H1 (cell line): ENCODE measurements around the gene ERI3. TPM values are rescaled to one million over a fixed set of nuclear protein-coding genes. Genes with fewer than 3 reads are reported as not detected.

Experiments used
- CTCF ChIA-PET: fragments of 300-600 bp; sonication (Branson Sonifier 250); formaldehyde crosslinking; loops from one replicate; lab custom pipeline; 2021; ENCODE audit not compliant: partially characterized antibody; lab: Charles Lee
- POLR2A ChIA-PET: fragments of 300-600 bp; sonication (Branson Sonifier 250); formaldehyde crosslinking; loops from one replicate; lab custom pipeline; 2021; ENCODE audit warnings: inconsistent platforms; ENCODE audit not compliant: partially characterized antibody; lab: Charles Lee
- DNase-seq, 2 experiments: peaks; one replicate each; pipeline versions ENCODE4 v3.0.0 to v3.0.0-alpha.2; 2010 to 2022; ENCODE audit warnings: low spot score in 2 of 2, low read depth in 1 of 2, mixed read lengths in 1 of 2
- FAIRE-seq: peaks from 2 replicates; lab custom pipeline; 2011; peaks lifted over from hg19 to GRCh38; lab: Jason Lieb, UNC
- H2AFZ ChIP-seq: 2 replicates; pipeline ENCODE4 v1.8.1; 2012; ENCODE audit warnings: low read length, inconsistent platforms
- H2AK5ac ChIP-seq: 2 replicates; pipeline ENCODE4 v1.6.1; 2013; ENCODE audit warnings: low read depth, low read length
- H2BK120ac ChIP-seq: replicated peaks from 2 replicates; pipeline ENCODE3; 2013; ENCODE audit warnings: low read depth, low read length, inconsistent platforms
- H2BK12ac ChIP-seq: 2 replicates; pipeline ENCODE4 v1.6.1; 2013; ENCODE audit warnings: low read depth, low read length
- H2BK15ac ChIP-seq: 2 replicates; pipeline ENCODE4 v1.6.1; 2013; ENCODE audit warnings: low read length
- H2BK20ac ChIP-seq: 2 replicates; pipeline ENCODE4 v1.6.1; 2013; ENCODE audit warnings: low read length
- H2BK5ac ChIP-seq: 2 replicates; pipeline ENCODE4 v1.6.1; 2013; ENCODE audit warnings: low read depth, low read length
- H3K14ac ChIP-seq: 2 replicates; pipeline ENCODE4 v1.6.1; 2013; ENCODE audit warnings: inconsistent platforms; ENCODE audit not compliant: insufficient read length
- H3K18ac ChIP-seq: 2 replicates; pipeline ENCODE4 v1.6.1; 2013; ENCODE audit warnings: low read length; ENCODE audit errors: extremely low read depth
- H3K23ac ChIP-seq: 2 replicates; pipeline ENCODE4 v1.6.1; 2013; ENCODE audit warnings: inconsistent platforms; ENCODE audit not compliant: insufficient read length
- H3K23me2 ChIP-seq: 2 replicates; pipeline ENCODE4 v1.6.1; 2013; ENCODE audit warnings: low read depth, low read length
- H3K27ac ChIP-seq: 2 replicates; pipeline ENCODE4 v1.6.1; 2011; ENCODE audit warnings: low read depth, low read length, inconsistent platforms
- H3K27me3 ChIP-seq, 4 experiments: replicated peaks in 1 of 4; 1 replicate in 1 of 4; 2 replicates in 3 of 4; pipeline versions ENCODE4 v1.6.1 to v1.8.1; 2011 to 2013; ENCODE audit warnings: low read length in 3 of 4, mild to moderate bottlenecking in 3 of 4, inconsistent platforms in 2 of 4, mixed read lengths in 2 of 4, moderate library complexity in 1 of 4; ENCODE audit not compliant: control insufficient read depth in 3 of 4, insufficient read depth in 3 of 4; ENCODE audit errors: extremely low read depth in 1 of 4
- H3K36me3 ChIP-seq, 4 experiments: 2 replicates each; pipeline versions ENCODE4 v1.6.1 to v1.8.1; 2011 to 2013; ENCODE audit warnings: mild to moderate bottlenecking in 4 of 4, low read length in 3 of 4, moderate library complexity in 2 of 4, control low read depth in 1 of 4, inconsistent platforms in 1 of 4; ENCODE audit not compliant: insufficient read depth in 4 of 4, control insufficient read depth in 2 of 4
- H3K4ac ChIP-seq: replicated peaks from 2 replicates; pipeline ENCODE3; 2013; ENCODE audit warnings: low read length, low read depth, mixed read lengths, inconsistent platforms; ENCODE audit not compliant: insufficient read length
- H3K4me1 ChIP-seq, 4 experiments: replicated peaks in 1 of 4; 1 replicate in 1 of 4; 2 replicates in 3 of 4; pipeline versions ENCODE4 v1.6.1 to v1.8.1; 2011 to 2013; ENCODE audit warnings: low read length in 3 of 4, inconsistent platforms in 2 of 4, mixed read lengths in 1 of 4; ENCODE audit not compliant: insufficient read depth in 4 of 4, control insufficient read depth in 3 of 4
- H3K4me2 ChIP-seq, 2 experiments: 2 replicates each; pipeline versions ENCODE4 v1.6.1 to v1.8.1; 2011 to 2013; ENCODE audit warnings: low read depth in 2 of 2, low read length in 2 of 2, control low read depth in 1 of 2, inconsistent platforms in 1 of 2, mild to moderate bottlenecking in 1 of 2; ENCODE audit not compliant: insufficient read depth in 1 of 2
- H3K4me3 ChIP-seq, 4 experiments: fragments of 200-600, 300-600 bp in 1 of 4; sonication (generic), shearing (Covaris generic), sonication (Bioruptor Twin) in 1 of 4; 2 replicates each; pipeline versions ENCODE4 v1.5.1 to v1.8.1; 2011 to 2016; ENCODE audit warnings: low read length in 4 of 4, low read depth in 3 of 4, control low read depth in 2 of 4, inconsistent platforms in 2 of 4, mild to moderate bottlenecking in 2 of 4, mixed read lengths in 1 of 4, moderate library complexity in 1 of 4; ENCODE audit not compliant: insufficient read depth in 2 of 4; ENCODE audit errors: extremely low read depth in 1 of 4
- H3K56ac ChIP-seq: replicated peaks from 2 replicates; pipeline ENCODE3; 2013; ENCODE audit warnings: low read depth, mild to moderate bottlenecking, mixed read lengths, low read length, inconsistent platforms; ENCODE audit not compliant: insufficient read length
- H3K79me1 ChIP-seq: 2 replicates; pipeline ENCODE4 v1.6.1; 2013; ENCODE audit warnings: low read depth, low read length, control low read depth
- H3K79me2 ChIP-seq, 2 experiments: 2 replicates each; pipeline versions ENCODE4 v1.6.1 to v1.8.1; 2012 to 2013; ENCODE audit warnings: low read length in 2 of 2, mild to moderate bottlenecking in 2 of 2, inconsistent platforms in 1 of 2; ENCODE audit not compliant: insufficient read depth in 2 of 2, control insufficient read depth in 1 of 2
- H3K9ac ChIP-seq, 4 experiments: replicated peaks in 1 of 4; 1 replicate in 1 of 4; 2 replicates in 3 of 4; pipeline versions ENCODE4 v1.6.1 to v1.8.1; 2011 to 2013; ENCODE audit warnings: low read depth in 3 of 4, low read length in 3 of 4, control low read depth in 2 of 4, mild to moderate bottlenecking in 2 of 4, moderate library complexity in 2 of 4, inconsistent platforms in 1 of 4; ENCODE audit errors: extremely low read depth in 1 of 4
- H3K9me3 ChIP-seq, 2 experiments: 2 replicates each; pipeline versions ENCODE4 v1.6.1 to v1.8.1; 2012 to 2013; ENCODE audit warnings: mild to moderate bottlenecking in 2 of 2, moderate library complexity in 2 of 2, control low read depth in 1 of 2, inconsistent platforms in 1 of 2, low read depth in 1 of 2, low read length in 1 of 2, mixed read lengths in 1 of 2; ENCODE audit not compliant: insufficient read depth in 2 of 2
- H4K20me1 ChIP-seq, 2 experiments: replicated peaks in 1 of 2; 2 replicates each; pipeline versions ENCODE3 to v1.8.1; 2011 to 2013; ENCODE audit warnings: inconsistent platforms in 2 of 2, low read length in 2 of 2, mild to moderate bottlenecking in 1 of 2; ENCODE audit not compliant: insufficient read depth in 2 of 2, control insufficient read depth in 1 of 2
- H4K5ac ChIP-seq: 2 replicates; pipeline ENCODE4 v1.6.1; 2013; ENCODE audit warnings: low read length, low read depth, mixed read lengths, inconsistent platforms; ENCODE audit not compliant: insufficient read length
- H4K8ac ChIP-seq: 2 replicates; pipeline ENCODE4 v1.8.0; 2013; ENCODE audit warnings: mild to moderate bottlenecking, moderate library complexity, low read length, inconsistent platforms; ENCODE audit not compliant: insufficient read depth; ENCODE audit errors: extremely low read depth
- H4K91ac ChIP-seq: replicated peaks from 2 replicates; pipeline ENCODE3; 2013; ENCODE audit warnings: low read length, mixed read lengths, inconsistent platforms; ENCODE audit not compliant: insufficient read length
- ATF2 ChIP-seq: IDR thresholded peaks from 2 replicates; pipeline ENCODE4 v1.6.1; 2012; ENCODE audit warnings: low read length, inconsistent platforms
- BRCA1 ChIP-seq: IDR thresholded peaks from 2 replicates; pipeline ENCODE4 v1.6.1; 2012; ENCODE audit warnings: low read depth, low read length, improper control_type of control experiment
- CBX5 ChIP-seq: fragments of 300-800, 300-1000 bp; sonication (generic); IDR thresholded peaks from 2 replicates; pipeline ENCODE4 v1.7.1; 2016; ENCODE audit warnings: antibody characterized with exemption, low read length, low read depth
- CBX8 ChIP-seq: fragments of 300-800, 300-1000 bp; sonication (generic); IDR thresholded peaks from 2 replicates; pipeline ENCODE4 v1.7.1; 2016; ENCODE audit warnings: low read depth, low read length, borderline replicate concordance
- KDM1A ChIP-seq: fragments of 200-600, 300-600 bp; sonication (generic); IDR thresholded peaks from 2 replicates; pipeline ENCODE4 v1.7.1; 2016; ENCODE audit warnings: mild to moderate bottlenecking, low read length, borderline replicate concordance
- NANOG ChIP-seq: IDR thresholded peaks from 2 replicates; pipeline ENCODE4 v1.6.1; 2011; ENCODE audit warnings: low read length, low read depth, mild to moderate bottlenecking, inconsistent platforms; ENCODE audit not compliant: insufficient read depth, poor library complexity, severe bottlenecking
- POLR2AphosphoS5 ChIP-seq: IDR thresholded peaks from 2 replicates; pipeline ENCODE4 v1.6.1; 2011; ENCODE audit warnings: low read depth, low read length
- POU5F1 ChIP-seq: IDR thresholded peaks from 2 replicates; pipeline ENCODE4 v1.6.1; 2011; ENCODE audit warnings: low read depth, mild to moderate bottlenecking, low read length, moderate library complexity
- SIRT6 ChIP-seq: IDR thresholded peaks from one replicate; pipeline ENCODE4 v1.7.1; 2012; ENCODE audit warnings: low read length, inconsistent platforms
- SUZ12 ChIP-seq: fragments of 200-600 bp; sonication (generic); IDR thresholded peaks from 2 replicates; pipeline ENCODE4 v1.6.1; 2012; ENCODE audit warnings: mild to moderate bottlenecking, inconsistent platforms, low read length, moderate library complexity, mixed read lengths
- WGBS, 2 experiments: shearing (Covaris generic) in 1 of 2; methylation state at CpG; one replicate each; pipeline versions ENCODE4 v1.1.6 to v1.1.7; 2013 to 2015; ENCODE audit warnings: low lambda C conversion rate in 2 of 2, mixed read lengths in 2 of 2, inconsistent platforms in 1 of 2, low coverage in 1 of 2, missing lambda C conversion rate in 1 of 2; ENCODE audit not compliant: insufficient replicate concordance in 2 of 2, insufficient coverage in 1 of 2, insufficient read length in 1 of 2; ENCODE audit errors: extremely low coverage in 1 of 2, missing lambda C conversion rate in 1 of 2; 5-methylcytosine and 5-hydroxymethylcytosine counted together
- polyA plus RNA-seq, 7 experiments: library from polyadenylated mRNA; depleted of rRNA in 3 of 7; stranded (reverse) in 5 of 7; unstranded in 2 of 7; fragments of >200 nt in 5 of 7; fragments of 200-250 nt in 2 of 7; gene quantifications; 1 replicate in 5 of 7; 2 replicates in 1 of 7; 4 replicates in 1 of 7; pipeline versions ENCODE4 v1.2.1 to v1.2.3, GENCODE V29; 2011 to 2013; ENCODE audit warnings: missing spikeins in 2 of 7, mixed read lengths in 2 of 7
- total RNA-seq: library from RNA; stranded (reverse); fragmentation: NEBNext Ultra II Directional; extraction: Animal tissue kit (Norgen Biotek cat#: 25700); gene quantifications from 2 replicates; pipeline ENCODE4 v1.2.1, GENCODE V29; 2021

ERI3 gene
- total and polyA plus RNA-seq, 2 of the 8 experiments (the other 6 are each of a cell fraction or from before 2014, with no cell fraction given): 81.1 to 199 TPM

GRCh38 chr1:44401256-44402228 is 46.5 kb upstream of the ERI3 start:
- Histone ChIP-seq H3K79me2 (no peaks in the 10 kb centered on the region), H3K9me3 (no peaks in the 10 kb centered on the region), H2AK5ac (no peak overlapping the region), H2AFZ (no peak overlapping the region), H2BK20ac (no peak overlapping the region), H2BK15ac (no peak overlapping the region), H4K5ac (no peak overlapping the region), H3K4me1 (peaks cover 0 to 2% (median 0%) of the 10 kb centered on the region in 4 experiments; a peak in 2 of 7 replicates), H3K4ac (no peak overlapping the region), H4K91ac (no peak overlapping the region), H2BK5ac (no peak overlapping the region), H3K79me1 (no peaks in the 10 kb centered on the region), H2BK120ac (no peak overlapping the region), H3K9ac (no peak overlapping the region), H3K4me3 (no peak overlapping the region), H3K18ac (no peak overlapping the region), H3K14ac (no peak overlapping the region), H2BK12ac (no peak overlapping the region), H3K27me3 (peaks cover 0 to 7% (median 2%) of the 10 kb centered on the region in 4 experiments; a peak in 3 of 7 replicates), H4K20me1 (no peaks in the 10 kb centered on the region), H3K23me2 (peaks cover 11% of the 10 kb centered on the region), H3K56ac (no peak overlapping the region), H3K23ac (no peak overlapping the region), H3K36me3 (no peaks in the 10 kb centered on the region), H4K8ac (no peak overlapping the region), H3K4me2 (no peak overlapping the region), H3K27ac (no peak overlapping the region)
- ChIA-PET POLR2A (interaction anchor here (1.5 kb wide), 1 partner anchor 15 kb away, joined by 4 read pairs; no protein-coding TSS in a partner anchor), CTCF (interaction anchor here (0.5 to 1.4 kb wide), 4 partner anchors 19 to 193 kb away, joined by 3 to 5 read pairs (median 4); no protein-coding TSS in a partner anchor)
- 84% methylated on average over 12 of the region's 12 CpGs; no CpG with 5 or more reads in 1 of the 2 experiments for WGBS, 2 experiments
- DNase-seq: no peak
- FAIRE-seq: no peak
- TF ChIP-seq SUZ12 (no peak), ATF2 (no peak), CBX8 (no peak), CBX5 (no peak), KDM1A (no peak), POLR2AphosphoS5 (no peak), SIRT6 (no peak), POU5F1 (no peak), BRCA1 (no peak), NANOG (no peak)
